ENCODE data around the gene NOS1AP. TPM values are rescaled to one million over a fixed set of nuclear protein-coding genes. Genes with fewer than 3 reads are reported as not detected.

The NOS1AP gene
- polyA plus RNA-seq, 1 of the 3 experiments (the other 2 are of a cell fraction): 0.03 TPM

GRCh38 chr1:162294015-162294414, 224.5 kb downstream of the NOS1AP start:
- Histone ChIP-seq H4K20me1 (ENCODE audit: insufficient read depth) (no peaks in the 10 kb centered on the region), H3K27ac (ENCODE audit: low read depth in 2 of 2, low read length in 1 of 2) (no peak overlapping the region), H3K36me3 (replicated peaks in 1 of 2; ENCODE audit: control insufficient read depth in 1 of 2, insufficient read depth in 2 of 2, low read length in 1 of 2) (no peaks in the 10 kb centered on the region), H3K4me1 (ENCODE audit: control insufficient read depth in 1 of 2, insufficient read depth in 2 of 2, low read depth in 1 of 2, low read length in 1 of 2) (peaks cover 0 to 16% of the 10 kb centered on the region in 2 experiments; a peak in 2 of 4 replicates), H3K79me2 (ENCODE audit: insufficient read depth) (no peaks in the 10 kb centered on the region), H3K4me2 (no peak overlapping the region), H3K9me2 (no peaks in the 10 kb centered on the region), H3K9ac (no peak overlapping the region), H2AFZ (ENCODE audit: low read depth) (no peak overlapping the region), H3F3A (replicated peaks; ENCODE audit: insufficient read depth) (no peaks in the 10 kb centered on the region), H3K4me3 (ENCODE audit: low read depth in 2 of 2, low read length in 1 of 2) (no peak overlapping the region), H3K27me3 (ENCODE audit: insufficient read depth) (no peaks in the 10 kb centered on the region; the same call in 1 of the 2 replicates), H3K9me3 (no peaks in the 10 kb centered on the region)
- WGBS (ENCODE audit: low lambda C conversion rate): 19% methylated on average over 3 of the region's 3 CpGs
- ChIA-PET CTCF (no interaction called here), POLR2A (no interaction called here)
- DNase-seq: no peak
- TF ChIP-seq FOXJ3 (CRISPR knock-in tag; IDR thresholded peaks at IDR 0.05): no peak
- TF ChIP-seq EP300 (IDR thresholded peaks at IDR 0.05; ENCODE audit: borderline replicate concordance in 1 of 2, low read depth in 1 of 2, low read length in 1 of 2): no peak
- no peak for TF ChIP-seq FOXM1 (IDR thresholded peaks at IDR 0.05; ENCODE audit: low read depth)
- TF ChIP-seq SIN3A (IDR thresholded peaks at IDR 0.05; ENCODE audit: borderline replicate concordance, low read depth, low read length): no peak
- no peak for TF ChIP-seq RFX5 (IDR thresholded peaks at IDR 0.05; ENCODE audit: low read length)
- no peak for TF ChIP-seq TAF1 (IDR thresholded peaks at IDR 0.05; ENCODE audit: borderline replicate concordance, low read depth, low read length)
- no peak for TF ChIP-seq RCOR1 (IDR thresholded peaks at IDR 0.05; ENCODE audit: low read length)
- TF ChIP-seq TEAD4 (IDR thresholded peaks at IDR 0.05; ENCODE audit: borderline replicate concordance, insufficient read depth): no peak
- no peak for TF ChIP-seq RXRA (IDR thresholded peaks at IDR 0.05; ENCODE audit: borderline replicate concordance, low read depth)
- TF ChIP-seq MXI1 (IDR thresholded peaks at IDR 0.05; ENCODE audit: low read depth, low read length): no peak
- TF ChIP-seq NRF1 (IDR thresholded peaks at IDR 0.05; ENCODE audit: low read depth, low read length): no peak
- TF ChIP-seq POLR2AphosphoS5 (IDR thresholded peaks at IDR 0.05; ENCODE audit: low read depth, low read length): no peak
- TF ChIP-seq PBX3 (IDR thresholded peaks at IDR 0.05): no peak
- no peak for TF ChIP-seq REST (IDR thresholded peaks at IDR 0.05; ENCODE audit: low read depth, low read length)
- TF ChIP-seq ELF1 (IDR thresholded peaks at IDR 0.05): no peak
- TF ChIP-seq RAD21 (IDR thresholded peaks at IDR 0.05; ENCODE audit: low read length): no peak
- TF ChIP-seq MAX (IDR thresholded peaks at IDR 0.05; ENCODE audit: low read depth): no peak
- TF ChIP-seq USF2 (IDR thresholded peaks at IDR 0.05; ENCODE audit: borderline replicate concordance, low read depth, low read length): no peak
- no peak for TF ChIP-seq NFIC (IDR thresholded peaks at IDR 0.05; ENCODE audit: borderline replicate concordance)

Data from SK-N-SH (cell line).